CD4-positive, CD25-positive, alpha-beta regulatory T cell (primary cell): Measurements from ENCODE around the gene WASF2. TPM values are rescaled to one million over a fixed set of nuclear protein-coding genes. Genes with fewer than 3 reads are reported as not detected.

Source experiments
- ATAC-seq, 2 donors: fragments of 150-1000 bp; cut with Tn5 transposase; one replicate each; pipeline ENCODE4 v1.10.0; 2021; ENCODE audit warnings: low read depth in 2 of 2, moderate number of reproducible peaks in 2 of 2, moderate library complexity in 1 of 2
- DNase-seq, 3 donors: peaks; one replicate each; pipeline versions ENCODE4 v3.0.0 to v3.0.0-alpha.2; 2012 to 2022; ENCODE audit warnings: mixed read lengths in 1 of 3
- H3K27ac ChIP-seq: one replicate; pipeline ENCODE4 v1.7.0; 2013; ENCODE audit warnings: mild to moderate bottlenecking, low read length; ENCODE audit not compliant: insufficient read depth, poor library complexity, severe bottlenecking
- H3K27me3 ChIP-seq: one replicate; pipeline ENCODE4 v1.7.0; 2013; ENCODE audit warnings: low read length; ENCODE audit not compliant: control insufficient read depth, insufficient read depth
- H3K36me3 ChIP-seq: one replicate; pipeline ENCODE4 v1.7.0; 2013; ENCODE audit warnings: mild to moderate bottlenecking, low read length, moderate library complexity; ENCODE audit not compliant: control insufficient read depth, insufficient read depth
- H3K4me1 ChIP-seq: 2 replicates; pipeline ENCODE4 v1.7.0; 2013; ENCODE audit warnings: mild to moderate bottlenecking, low read length; ENCODE audit not compliant: insufficient read depth, control insufficient read depth, poor library complexity, severe bottlenecking
- H3K4me3 ChIP-seq: one replicate; pipeline ENCODE4 v1.7.0; 2013; ENCODE audit warnings: low read depth, mild to moderate bottlenecking, low read length, moderate library complexity
- H3K9me3 ChIP-seq, 2 experiments: 1 replicate in 1 of 2; 2 replicates in 1 of 2; pipeline ENCODE4 v1.7.0; 2013; ENCODE audit warnings: low read length in 2 of 2, mild to moderate bottlenecking in 1 of 2, moderate library complexity in 1 of 2; ENCODE audit not compliant: control insufficient read depth in 2 of 2
- H3K27ac Mint-ChIP-seq, 3 donors: one replicate each; pipeline ENCODE4 v1.8.0; 2020 to 2022; ENCODE audit warnings: mild to moderate bottlenecking in 3 of 3, mixed read lengths in 3 of 3, moderate library complexity in 2 of 3
- H3K27me3 Mint-ChIP-seq: one replicate; pipeline ENCODE4 v1.8.0; 2022; ENCODE audit warnings: mild to moderate bottlenecking, mixed read lengths
- H3K36me3 Mint-ChIP-seq: one replicate; pipeline ENCODE4 v1.8.0; 2020; ENCODE audit warnings: mixed read lengths
- H3K4me1 Mint-ChIP-seq, 4 donors: one replicate each; pipeline ENCODE4 v1.8.0; 2020 to 2022; ENCODE audit warnings: mixed read lengths in 4 of 4, mild to moderate bottlenecking in 1 of 4
- H3K4me3 Mint-ChIP-seq, 4 donors: one replicate each; pipeline ENCODE4 v1.8.0; 2020 to 2022; ENCODE audit warnings: mild to moderate bottlenecking in 4 of 4, mixed read lengths in 4 of 4, moderate library complexity in 3 of 4
- H3K9me3 Mint-ChIP-seq, 7 donors: one replicate each; pipeline ENCODE4 v1.8.0; 2020 to 2022; ENCODE audit warnings: mixed read lengths in 7 of 7, mild to moderate bottlenecking in 3 of 7, moderate library complexity in 2 of 7
- polyA plus RNA-seq, 4 donors: library from polyadenylated mRNA; unstranded; fragments of 300-500 nt; fragmentation: Illumina TruSeq; gene quantifications; one replicate each; pipeline ENCODE4 v1.2.3, GENCODE V29; 2021
- total RNA-seq: library from RNA; stranded (reverse); gene quantifications from one replicate; pipeline ENCODE4 v1.2.3, GENCODE V29; 2022

WASF2 gene
- total and polyA plus RNA-seq, 5 donors from 2014 or later, result 55.3 to 175 (median 67.0) TPM

GRCh38 chr1:27397110-27397509 lies 92.9 kb downstream of the WASF2 start:
- Histone ChIP-seq H3K4me1 (peaks cover 16% of the 10 kb centered on the region), H3K36me3 (no peaks in the 10 kb centered on the region), H3K27ac (no peak overlapping the region), H3K4me3 (no peak overlapping the region), H3K9me3 (no peaks in the 10 kb centered on the region), H3K27me3 (no peaks in the 10 kb centered on the region)
- Mint-ChIP-seq H3K36me3 (no peaks in the 10 kb centered on the region), H3K4me1 (peaks cover 0 to 30% (median 14%) of the 10 kb centered on the region in 4 donors), H3K27ac (peak overlapping the region in 1 of 3 donors; percentile 20), H3K9me3 (no peaks in the 10 kb centered on the region), H3K27me3 (peaks cover 4% of the 10 kb centered on the region), H3K4me3 (no peak overlapping the region)
- ATAC-seq, result no peak
- no peak for DNase-seq

- peaks cover 25% of the 10 kb centered on the region for H3K4me1 ChIP-seq
- Mint-ChIP-seq H3K9me3 (peaks cover 0 to 1% (median 0%) of the 10 kb centered on the region in 7 donors), H3K4me3 (peak overlapping the region in 3 of 4 donors; percentile 3 to 66 (median 30)), H3K27ac (peak overlapping the region; percentile 12 to 46 (median 17)), H3K4me1 (peaks cover 0 to 33% (median 18%) of the 10 kb centered on the region in 4 donors), H3K36me3 (no peaks in the 10 kb centered on the region), H3K27me3 (peaks cover 12% of the 10 kb centered on the region)
- H3K4me3 ChIP-seq, result no peak overlapping the region
- no peak overlapping the region for H3K27ac ChIP-seq
- DNase-seq (peak; percentile 70 to 84 (median 77)), ATAC-seq (peak; percentile 26 to 29)
- H3K36me3 ChIP-seq, result no peaks in the 10 kb centered on the region
- H3K27me3 ChIP-seq, result no peaks in the 10 kb centered on the region
- H3K9me3 ChIP-seq, result no peaks in the 10 kb centered on the region
These were observed 94.3 kb downstream of the WASF2 start for GRCh38 chr1:27395441-27396195.

- H3K4me3 Mint-ChIP-seq, result peak overlapping the region in 2 of 4 donors; percentile 45 to 85
These were observed 95.0 kb downstream of the WASF2 start for GRCh38 chr1:27394925-27395324.

GRCh38 chr1:27394282-27394658 lies 95.7 kb downstream of the WASF2 start:
- Histone ChIP-seq H3K4me1 (peaks cover 25% of the 10 kb centered on the region), H3K9me3 (no peaks in the 10 kb centered on the region), H3K27me3 (no peaks in the 10 kb centered on the region), H3K4me3 (no peak overlapping the region), H3K27ac (no peak overlapping the region), H3K36me3 (no peaks in the 10 kb centered on the region)
- ATAC-seq (no peak), DNase-seq (no peak)
- Mint-ChIP-seq H3K27me3 (peaks cover 16% of the 10 kb centered on the region), H3K9me3 (peaks cover 0 to 1% (median 0%) of the 10 kb centered on the region in 7 donors), H3K4me3 (peak overlapping the region; percentile 37 to 85 (median 60)), H3K27ac (peak overlapping the region; percentile 6 to 29 (median 12)), H3K4me1 (peaks cover 0 to 29% (median 18%) of the 10 kb centered on the region in 4 donors), H3K36me3 (no peaks in the 10 kb centered on the region)

More at GRCh38 chr1:27394925-27395324, 95.0 kb downstream of the WASF2 start:
- Histone ChIP-seq H3K9me3 (no peaks in the 10 kb centered on the region), H3K36me3 (no peaks in the 10 kb centered on the region), H3K27me3 (no peaks in the 10 kb centered on the region), H3K27ac (no peak overlapping the region), H3K4me1 (peaks cover 25% of the 10 kb centered on the region), H3K4me3 (no peak overlapping the region)
- no peak for DNase-seq
- ATAC-seq, result no peak
- Mint-ChIP-seq H3K4me1 (peaks cover 0 to 29% (median 18%) of the 10 kb centered on the region in 4 donors), H3K36me3 (no peaks in the 10 kb centered on the region), H3K9me3 (peaks cover 0 to 1% (median 0%) of the 10 kb centered on the region in 7 donors), H3K27me3 (peaks cover 16% of the 10 kb centered on the region), H3K27ac (peak overlapping the region in 2 of 3 donors; percentile 12 to 46)

- Histone ChIP-seq H3K27me3 (no peaks in the 10 kb centered on the region), H3K4me3 (no peak overlapping the region), H3K4me1 (peaks cover 25% of the 10 kb centered on the region), H3K27ac (no peak overlapping the region), H3K36me3 (no peaks in the 10 kb centered on the region), H3K9me3 (no peaks in the 10 kb centered on the region)
- ATAC-seq, result no peak
- Mint-ChIP-seq H3K27me3 (peaks cover 16% of the 10 kb centered on the region), H3K36me3 (no peaks in the 10 kb centered on the region), H3K4me3 (peak overlapping the region in 3 of 4 donors; percentile 27 to 62 (median 51)), H3K9me3 (peaks cover 0 to 1% (median 0%) of the 10 kb centered on the region in 7 donors), H3K27ac (peak overlapping the region in 1 of 3 donors; percentile 8), H3K4me1 (peaks cover 0 to 28% (median 17%) of the 10 kb centered on the region in 4 donors)
- no peak for DNase-seq
These were observed 96.2 kb downstream of the WASF2 start for GRCh38 chr1:27393641-27394281.

- Histone ChIP-seq H3K27me3 (no peaks in the 10 kb centered on the region), H3K4me1 (peaks cover 25% of the 10 kb centered on the region), H3K36me3 (no peaks in the 10 kb centered on the region), H3K4me3 (peak overlapping the region; percentile 32), H3K9me3 (no peaks in the 10 kb centered on the region), H3K27ac (peak overlapping the region; percentile 33)
- Mint-ChIP-seq H3K4me1 (peaks cover 0 to 32% (median 19%) of the 10 kb centered on the region in 4 donors), H3K9me3 (peaks cover 0 to 1% (median 0%) of the 10 kb centered on the region in 7 donors), H3K27me3 (peaks cover 23% of the 10 kb centered on the region), H3K4me3 (peak overlapping the region; percentile 51 to 87 (median 67)), H3K36me3 (no peaks in the 10 kb centered on the region), H3K27ac (peak overlapping the region in 2 of 3 donors; percentile 66 to 75)
- DNase-seq (no peak), ATAC-seq (no peak)
These were observed 97.0 kb downstream of the WASF2 start for GRCh38 chr1:27392778-27393635.

GRCh38 chr1:27392096-27392777 lies 97.7 kb downstream of the WASF2 start, which contains the start of gene GPR3:
GPR3 (plus strand) TSS chr1:27392622; CDS start chr1:27393799, 1,177 bp downstream.
- Histone ChIP-seq H3K27ac (peak within 1 kb of the TSS; percentile 33), H3K4me1 (peaks cover 25% of the 10 kb centered on the region), H3K36me3 (no peaks in the 10 kb centered on the region), H3K4me3 (peak within 1 kb of the TSS; percentile 32), H3K27me3 (no peaks in the 10 kb centered on the region), H3K9me3 (no peaks in the 10 kb centered on the region)
- Mint-ChIP-seq H3K36me3 (no peaks in the 10 kb centered on the region), H3K4me1 (peaks cover 0 to 32% (median 19%) of the 10 kb centered on the region in 4 donors), H3K9me3 (peaks cover 0 to 1% (median 0%) of the 10 kb centered on the region in 7 donors), H3K4me3 (peak within 1 kb of the TSS; percentile 51 to 87 (median 86)), H3K27ac (peak within 1 kb of the TSS; percentile 66 to 97 (median 92)), H3K27me3 (peaks cover 23% of the 10 kb centered on the region)
- ATAC-seq (peak; percentile 90 to 91), DNase-seq (peak; percentile 87 to 93 (median 92))
